ENCODE data around the gene UGT1A8. TPM values are rescaled to one million over a fixed set of nuclear protein-coding genes. Genes with fewer than 3 reads are reported as not detected.

Gene UGT1A8
- total and polyA plus RNA-seq, 2 of the 4 experiments (the other 2 are of a cell fraction), result not detected

GRCh38 chr2:233658610-233659009 is 41.2 kb downstream of the UGT1A8 start:
- no peak overlapping the region for H2AK5ac ChIP-seq (ENCODE audit: low read depth, low read length)
- dilution Hi-C loops (cut with HindIII; ENCODE audit: low sequenced_read_pairs, unreplicated experiment), result no loop called here
- CTCF ChIA-PET, result no interaction called here
- no peaks in the 10 kb centered on the region for H3K36me3 ChIP-seq (ENCODE audit: control insufficient read depth, insufficient read depth, low read length)
- no peak overlapping the region for H4K5ac ChIP-seq (ENCODE audit: low read depth, low read length)
- H2BK15ac ChIP-seq (ENCODE audit: low read depth, low read length), result no peak overlapping the region
- no peak overlapping the region for H3K4ac ChIP-seq (ENCODE audit: low read depth, low read length)
- POLR2A ChIA-PET (ENCODE audit: unreplicated experiment), result no interaction called here
- no peak overlapping the region for H3K27ac ChIP-seq (ENCODE audit: insufficient read depth, low read length)
- H4K8ac ChIP-seq (ENCODE audit: low read depth in 2 of 2, low read length in 2 of 2), result no peak overlapping the region
- no peak overlapping the region for H2AFZ ChIP-seq (replicated peaks; ENCODE audit: low read length, poor library complexity)
- in situ Hi-C loops (cut with MboI; ENCODE audit: low sequenced_read_pairs), result no loop called here
- H3K4me1 ChIP-seq (ENCODE audit: control insufficient read depth, insufficient read depth, low read length), result no peaks in the 10 kb centered on the region
- no peaks in the 10 kb centered on the region for H3K9me1 ChIP-seq (ENCODE audit: insufficient read depth, low read length)
- H3K4me3 ChIP-seq (ENCODE audit: insufficient read depth, low read depth, low read length), result no peak overlapping the region
- no peaks in the 10 kb centered on the region for H3K79me1 ChIP-seq (ENCODE audit: low read depth in 1 of 2, low read length in 2 of 2)
- no peak overlapping the region for H3K4me2 ChIP-seq (ENCODE audit: low read depth, low read length)
- no peaks in the 10 kb centered on the region for H3K9me3 ChIP-seq (ENCODE audit: control insufficient read depth, insufficient read depth, low read length)
- H4K91ac ChIP-seq (ENCODE audit: insufficient read depth, low read depth, low read length), result no peak overlapping the region
- TF ChIP-seq POLR2A (IDR thresholded peaks at IDR 0.05; ENCODE audit: low read depth, low read length) (no peak), BHLHE40 (IDR thresholded peaks at IDR 0.05; ENCODE audit: low read depth, low read length) (no peak), USF2 (IDR thresholded peaks at IDR 0.05; ENCODE audit: low read depth, low read length) (no peak), SMC3 (IDR thresholded peaks at IDR 0.05; ENCODE audit: low read depth, low read length) (no peak), RAD21 (IDR thresholded peaks at IDR 0.05; ENCODE audit: low read length) (no peak), MAZ (IDR thresholded peaks at IDR 0.05; ENCODE audit: borderline replicate concordance, low read depth, low read length) (no peak), CHD1 (IDR thresholded peaks at IDR 0.05; ENCODE audit: low read depth, low read length) (no peak), NFE2L2 (IDR thresholded peaks at IDR 0.05; ENCODE audit: low read depth, low read length) (no peak), FOS (IDR thresholded peaks at IDR 0.05; ENCODE audit: low read depth, low read length) (no peak), RCOR1 (IDR thresholded peaks at IDR 0.05; ENCODE audit: insufficient replicate concordance, low read length) (no peak), MAFK (IDR thresholded peaks at IDR 0.05; ENCODE audit: low read depth, low read length) (no peak), CEBPB (IDR thresholded peaks at IDR 0.05; ENCODE audit: low read depth, low read length) (no peak), RFX5 (IDR thresholded peaks at IDR 0.05; ENCODE audit: low read depth, low read length) (no peak)
- TF ChIP-seq, protein P1, sequence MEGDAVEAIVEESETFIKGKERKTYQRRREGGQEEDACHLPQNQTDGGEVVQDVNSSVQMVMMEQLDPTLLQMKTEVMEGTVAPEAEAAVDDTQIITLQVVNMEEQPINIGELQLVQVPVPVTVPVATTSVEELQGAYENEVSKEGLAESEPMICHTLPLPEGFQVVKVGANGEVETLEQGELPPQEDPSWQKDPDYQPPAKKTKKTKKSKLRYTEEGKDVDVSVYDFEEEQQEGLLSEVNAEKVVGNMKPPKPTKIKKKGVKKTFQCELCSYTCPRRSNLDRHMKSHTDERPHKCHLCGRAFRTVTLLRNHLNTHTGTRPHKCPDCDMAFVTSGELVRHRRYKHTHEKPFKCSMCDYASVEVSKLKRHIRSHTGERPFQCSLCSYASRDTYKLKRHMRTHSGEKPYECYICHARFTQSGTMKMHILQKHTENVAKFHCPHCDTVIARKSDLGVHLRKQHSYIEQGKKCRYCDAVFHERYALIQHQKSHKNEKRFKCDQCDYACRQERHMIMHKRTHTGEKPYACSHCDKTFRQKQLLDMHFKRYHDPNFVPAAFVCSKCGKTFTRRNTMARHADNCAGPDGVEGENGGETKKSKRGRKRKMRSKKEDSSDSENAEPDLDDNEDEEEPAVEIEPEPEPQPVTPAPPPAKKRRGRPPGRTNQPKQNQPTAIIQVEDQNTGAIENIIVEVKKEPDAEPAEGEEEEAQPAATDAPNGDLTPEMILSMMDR (conservative IDR thresholded peaks at IDR 0.05; ENCODE audit: low read depth, low read length), result no peak
- TF ChIP-seq, protein P2, sequence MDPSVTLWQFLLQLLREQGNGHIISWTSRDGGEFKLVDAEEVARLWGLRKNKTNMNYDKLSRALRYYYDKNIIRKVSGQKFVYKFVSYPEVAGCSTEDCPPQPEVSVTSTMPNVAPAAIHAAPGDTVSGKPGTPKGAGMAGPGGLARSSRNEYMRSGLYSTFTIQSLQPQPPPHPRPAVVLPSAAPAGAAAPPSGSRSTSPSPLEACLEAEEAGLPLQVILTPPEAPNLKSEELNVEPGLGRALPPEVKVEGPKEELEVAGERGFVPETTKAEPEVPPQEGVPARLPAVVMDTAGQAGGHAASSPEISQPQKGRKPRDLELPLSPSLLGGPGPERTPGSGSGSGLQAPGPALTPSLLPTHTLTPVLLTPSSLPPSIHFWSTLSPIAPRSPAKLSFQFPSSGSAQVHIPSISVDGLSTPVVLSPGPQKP (IDR thresholded peaks at IDR 0.05; ENCODE audit: borderline replicate concordance, low read depth, low read length), result no peak
- no peak overlapping the region for H3K56ac ChIP-seq (ENCODE audit: extremely low read depth, insufficient read depth, low read length)
- no peak overlapping the region for H3K9ac ChIP-seq (ENCODE audit: low read depth, low read length)
- no peaks in the 10 kb centered on the region for H4K20me1 ChIP-seq (ENCODE audit: insufficient read depth, low read length)
- H3K23ac ChIP-seq (ENCODE audit: low read depth, low read length), result no peak overlapping the region
- no peak overlapping the region for H2BK5ac ChIP-seq (ENCODE audit: low read depth, low read length, poor library complexity, severe bottlenecking)
- H2BK120ac ChIP-seq (ENCODE audit: low read depth, low read length), result no peak overlapping the region
- no peak overlapping the region for H3K14ac ChIP-seq (replicated peaks; ENCODE audit: low read depth, low read length)
- ATAC-seq (ENCODE audit: low read depth), result no peak
- H2AK9ac ChIP-seq (replicated peaks; ENCODE audit: low read depth, low read length, poor library complexity), result no peak overlapping the region
- BruUV-seq (replicated peaks), result no TSS peak
- no peak overlapping the region for H2BK20ac ChIP-seq (ENCODE audit: low read depth, low read length)
- intact Hi-C loops (cut with micrococcal nuclease), result no loop called here
- DNase-seq, result no peak
- H3K27me3 ChIP-seq (ENCODE audit: control insufficient read depth, insufficient read depth, low read length), result no peaks in the 10 kb centered on the region; the same call in 1 of the 2 replicates
- no peak overlapping the region for H3K18ac ChIP-seq (ENCODE audit: low read depth, low read length)

Measured in IMR-90 (cell line).